GM12878 (cell line): Measurements from ENCODE around the gene GLOD5. TPM values are rescaled to one million over a fixed set of nuclear protein-coding genes. Genes with fewer than 3 reads are reported as not detected.

Experiments
- BACH1 ChIP-seq: fragments of 450-650 bp; IDR thresholded peaks from 2 replicates; pipeline ENCODE4 v1.6.1; 2017; ENCODE audit warnings: mild to moderate bottlenecking, borderline replicate concordance
- CHD4 ChIP-seq: fragments of 200-600 bp; sonication (generic); IDR thresholded peaks from 2 replicates; pipeline ENCODE4 v1.6.1; 2016; ENCODE audit warnings: mild to moderate bottlenecking
- DPF2 ChIP-seq: fragments of 450-650 bp; IDR thresholded peaks from 2 replicates; pipeline ENCODE4 v1.6.1; 2017; ENCODE audit warnings: mild to moderate bottlenecking
- EED ChIP-seq: sonication (generic); IDR thresholded peaks from 2 replicates; pipeline ENCODE4 v1.6.1; 2016; ENCODE audit warnings: antibody characterized with exemption, low read depth
- EGR1 ChIP-seq, 2 experiments: IDR thresholded peaks; 1 replicate in 1 of 2; 2 replicates in 1 of 2; pipeline ENCODE4 v1.6.1; 2011 to 2012; ENCODE audit warnings: low read depth in 2 of 2, low read length in 2 of 2, borderline replicate concordance in 1 of 2, mild to moderate bottlenecking in 1 of 2, moderate library complexity in 1 of 2
- GABPA ChIP-seq: IDR thresholded peaks from 2 replicates; pipeline ENCODE4 v1.6.1; 2014; ENCODE audit warnings: antibody characterized with exemption, low read depth, mild to moderate bottlenecking, inconsistent platforms
- HCFC1 ChIP-seq: fragments of 150-350 bp; IDR thresholded peaks from 2 replicates; pipeline ENCODE4 v1.6.1; 2014; ENCODE audit warnings: low read length
- KDM1A ChIP-seq: fragments of 200-600 bp; sonication (generic); IDR thresholded peaks from 2 replicates; pipeline ENCODE4 v1.6.1; 2016; ENCODE audit warnings: borderline replicate concordance
- LARP7 ChIP-seq: fragments of 450-650 bp; IDR thresholded peaks from 2 replicates; pipeline ENCODE4 v1.6.1; 2017; ENCODE audit warnings: mild to moderate bottlenecking
- MLLT1 ChIP-seq: fragments of 450-650 bp; IDR thresholded peaks from 2 replicates; pipeline ENCODE4 v1.6.1; 2016; ENCODE audit warnings: mild to moderate bottlenecking
- MTA2 ChIP-seq: fragments of 450-650 bp; IDR thresholded peaks from 2 replicates; pipeline ENCODE4 v1.6.1; 2016; ENCODE audit warnings: low read depth, mild to moderate bottlenecking, moderate library complexity
- MXI1 ChIP-seq: fragments of 150-350 bp; IDR thresholded peaks from 2 replicates; pipeline ENCODE4 v1.6.1; 2011; ENCODE audit warnings: low read depth, mild to moderate bottlenecking, inconsistent platforms, low read length, improper control_type of control experiment
- MYC ChIP-seq: IDR thresholded peaks from 2 replicates; pipeline ENCODE4 v1.6.1; 2011; ENCODE audit warnings: mild to moderate bottlenecking, low read length, moderate library complexity, inconsistent platforms; ENCODE audit not compliant: insufficient read depth, insufficient replicate concordance, insufficient read length, severe bottlenecking
- NR2C2 ChIP-seq: IDR thresholded peaks from 2 replicates; pipeline ENCODE4 v1.6.1; 2011; ENCODE audit warnings: borderline replicate concordance, low read depth; ENCODE audit not compliant: control insufficient read depth, insufficient read length
- RAD51 ChIP-seq: fragments of 450-650 bp; IDR thresholded peaks from 2 replicates; pipeline ENCODE4 v1.6.1; 2016; ENCODE audit warnings: moderate library complexity, mild to moderate bottlenecking, inconsistent platforms
- SREBF2 ChIP-seq: IDR thresholded peaks from 2 replicates; pipeline ENCODE4 v1.6.1; 2012; ENCODE audit warnings: mild to moderate bottlenecking, low read length
- TCF12 ChIP-seq: IDR thresholded peaks from 2 replicates; pipeline ENCODE4 v1.6.1; 2011; ENCODE audit warnings: low read depth, mild to moderate bottlenecking, low read length
- ZNF207 ChIP-seq: fragments of 450-650 bp; IDR thresholded peaks from 2 replicates; pipeline ENCODE4 v1.6.1; 2014; ENCODE audit warnings: antibody characterized with exemption, mild to moderate bottlenecking, borderline replicate concordance
- ZNF274 ChIP-seq: IDR thresholded peaks from one replicate; pipeline ENCODE4 v1.8.0; 2011; ENCODE audit not compliant: insufficient read length, insufficient read depth
- ZNF622 ChIP-seq: fragments of 450-650 bp; IDR thresholded peaks from 2 replicates; pipeline ENCODE4 v1.6.1; 2017; ENCODE audit warnings: mild to moderate bottlenecking, inconsistent platforms
- ZNF687 ChIP-seq: fragments of 450-650 bp; IDR thresholded peaks from 2 replicates; pipeline ENCODE4 v1.6.1; 2017; ENCODE audit warnings: mild to moderate bottlenecking, moderate library complexity
- polyA plus RNA-seq, 11 experiments: library from polyadenylated mRNA; depleted of rRNA in 4 of 11; unstranded in 6 of 11; stranded (reverse) in 5 of 11; fragments of >200 nt; fragmentation: Nextera tagmentation in 4 of 11; fragmentation: Illumina TruSeq in 1 of 11; extraction: Ambion mirVana in 4 of 11; extraction: Trizol in 1 of 11; gene quantifications; 1 replicate in 1 of 11; 2 replicates in 10 of 11; pipeline versions ENCODE4 v1.2.1 to v1.2.3, GENCODE V29; 2011 to 2016; ENCODE audit warnings: inconsistent platforms in 2 of 11, missing spikeins in 2 of 11, low read depth in 1 of 11
- total RNA-seq, 4 experiments: library from RNA; depleted of rRNA in 3 of 4; stranded (reverse); fragments of >200 nt in 3 of 4; fragmentation: Illumina TruSeq in 1 of 4; extraction: Trizol in 1 of 4; gene quantifications; 2 replicates each; pipeline versions ENCODE4 v1.2.1 to v1.2.3, GENCODE V29; 2013 to 2021
- TF ChIP-seq, protein P1 (sequence below): IDR thresholded peaks from 2 replicates; pipeline ENCODE4 v1.6.1; 2012; ENCODE audit warnings: low read depth, low read length, improper control_type of control experiment
- TF ChIP-seq, protein P2 (sequence below): IDR thresholded peaks from 2 replicates; pipeline ENCODE4 v1.6.1; 2012; ENCODE audit warnings: low read depth, low read length, improper control_type of control experiment
- TF ChIP-seq, protein P3 (sequence below): IDR thresholded peaks from 2 replicates; pipeline ENCODE4 v1.6.1; 2011; ENCODE audit warnings: low read depth, mild to moderate bottlenecking, low read length, moderate library complexity, borderline replicate concordance; ENCODE audit errors: extremely low read depth

Gene GLOD5
- total and polyA plus RNA-seq, 10 of the 15 experiments (the other 5 are each of a cell fraction or from before 2014, with no cell fraction given) = not detected

- no peak for TF ChIP-seq CHD4
- no peak for TF ChIP-seq MYC
- TF ChIP-seq, protein P1, sequence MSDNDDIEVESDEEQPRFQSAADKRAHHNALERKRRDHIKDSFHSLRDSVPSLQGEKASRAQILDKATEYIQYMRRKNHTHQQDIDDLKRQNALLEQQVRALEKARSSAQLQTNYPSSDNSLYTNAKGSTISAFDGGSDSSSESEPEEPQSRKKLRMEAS = no peak
- TF ChIP-seq KDM1A = no peak
- peak; percentile 58 for TF ChIP-seq HCFC1
- no peak for TF ChIP-seq TCF12
- TF ChIP-seq ZNF622 = no peak
- TF ChIP-seq MTA2 = peak; percentile 81
- no peak for TF ChIP-seq BACH1
- TF ChIP-seq GABPA = peak; percentile 95
- no peak for TF ChIP-seq MXI1
- no peak for TF ChIP-seq NR2C2
- TF ChIP-seq SREBF2 = no peak
- TF ChIP-seq, protein P2, sequence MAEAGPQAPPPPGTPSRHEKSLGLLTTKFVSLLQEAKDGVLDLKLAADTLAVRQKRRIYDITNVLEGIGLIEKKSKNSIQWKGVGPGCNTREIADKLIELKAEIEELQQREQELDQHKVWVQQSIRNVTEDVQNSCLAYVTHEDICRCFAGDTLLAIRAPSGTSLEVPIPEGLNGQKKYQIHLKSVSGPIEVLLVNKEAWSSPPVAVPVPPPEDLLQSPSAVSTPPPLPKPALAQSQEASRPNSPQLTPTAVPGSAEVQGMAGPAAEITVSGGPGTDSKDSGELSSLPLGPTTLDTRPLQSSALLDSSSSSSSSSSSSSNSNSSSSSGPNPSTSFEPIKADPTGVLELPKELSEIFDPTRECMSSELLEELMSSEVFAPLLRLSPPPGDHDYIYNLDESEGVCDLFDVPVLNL = no peak
- TF ChIP-seq ZNF207 = no peak
- no peak for TF ChIP-seq RAD51
- no peak for TF ChIP-seq ZNF687
- TF ChIP-seq EED = no peak
- TF ChIP-seq MLLT1 = no peak
- no peak for TF ChIP-seq DPF2
- TF ChIP-seq, protein P3, sequence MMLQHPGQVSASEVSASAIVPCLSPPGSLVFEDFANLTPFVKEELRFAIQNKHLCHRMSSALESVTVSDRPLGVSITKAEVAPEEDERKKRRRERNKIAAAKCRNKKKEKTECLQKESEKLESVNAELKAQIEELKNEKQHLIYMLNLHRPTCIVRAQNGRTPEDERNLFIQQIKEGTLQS = no peak
- TF ChIP-seq LARP7 = no peak
- TF ChIP-seq ZNF274 = no peak
- no peak for TF ChIP-seq EGR1 (IDR thresholded peaks at IDR 0.05; ENCODE audit: borderline replicate concordance in 1 of 2, low read depth in 2 of 2, low read length in 2 of 2)
Measured at GRCh38 chrX:48737213-48737938, 24.2 kb upstream of the GLOD5 start (continued).
